Neural crest cell (in vitro differentiated cells): ENCODE measurements around the gene ORC6. TPM values are rescaled to one million over a fixed set of nuclear protein-coding genes. Genes with fewer than 3 reads are reported as not detected.

Experiments used
- DNase-seq: peaks from one replicate; pipeline ENCODE4 v3.0.0; 2021; ENCODE audit warnings: low read depth, mixed read lengths, low spot score
- H3K27ac Mint-ChIP-seq: one replicate; pipeline ENCODE4 v1.8.0; 2021; ENCODE audit warnings: mild to moderate bottlenecking, mixed read lengths; ENCODE audit not compliant: unreplicated experiment
- H3K27me3 Mint-ChIP-seq: 2 replicates; pipeline ENCODE4 v1.8.0; 2021; ENCODE audit warnings: low read depth, mild to moderate bottlenecking, mixed read lengths
- H3K36me3 Mint-ChIP-seq: 2 replicates; pipeline ENCODE4 v1.8.0; 2021; ENCODE audit warnings: low read depth, mild to moderate bottlenecking, mixed read lengths
- H3K4me1 Mint-ChIP-seq: 2 replicates; pipeline ENCODE4 v1.8.0; 2021; ENCODE audit warnings: mixed read lengths
- H3K4me3 Mint-ChIP-seq: one replicate; pipeline ENCODE4 v1.8.0; 2021; ENCODE audit warnings: mild to moderate bottlenecking, mixed read lengths
- H3K9me3 Mint-ChIP-seq: 2 replicates; pipeline ENCODE4 v1.8.0; 2021; ENCODE audit warnings: mixed read lengths
- total RNA-seq: library from RNA; stranded (reverse); gene quantifications from 2 replicates; pipeline ENCODE4 v1.2.1, GENCODE V29; 2021
- TF ChIP-seq, protein P1 (sequence below): fragments of 200-600 bp; sonication (generic); conservative IDR thresholded peaks from 2 replicates; pipeline ENCODE4 v1.5.0; 2021; ENCODE audit warnings: antibody characterized with exemption, mild to moderate bottlenecking

The ORC6 gene
- total RNA-seq, 1 donor from 2014 or later = 96.1 TPM

DNA sequence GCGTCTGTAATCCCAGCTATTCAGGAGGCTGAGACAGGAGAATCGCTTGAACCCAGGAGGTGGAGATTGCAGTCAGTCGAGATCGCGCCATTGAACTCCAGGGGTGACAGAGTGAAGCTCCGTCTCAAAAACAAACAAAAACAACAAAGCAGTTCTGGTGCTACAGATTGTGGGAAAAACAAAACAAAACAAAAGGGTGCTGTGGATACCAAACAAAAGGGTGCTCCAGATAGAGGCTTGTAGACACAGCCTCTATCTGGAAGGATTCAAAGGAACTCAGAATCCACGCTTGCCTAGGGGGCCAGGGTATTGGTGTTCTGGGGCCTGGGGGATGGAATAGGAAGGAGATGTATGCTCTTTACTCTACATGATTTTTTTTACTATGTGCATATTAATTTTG is 56.2 kb downstream of the ORC6 start:
- H3K27ac Mint-ChIP-seq = no peak overlapping the region

DNA sequence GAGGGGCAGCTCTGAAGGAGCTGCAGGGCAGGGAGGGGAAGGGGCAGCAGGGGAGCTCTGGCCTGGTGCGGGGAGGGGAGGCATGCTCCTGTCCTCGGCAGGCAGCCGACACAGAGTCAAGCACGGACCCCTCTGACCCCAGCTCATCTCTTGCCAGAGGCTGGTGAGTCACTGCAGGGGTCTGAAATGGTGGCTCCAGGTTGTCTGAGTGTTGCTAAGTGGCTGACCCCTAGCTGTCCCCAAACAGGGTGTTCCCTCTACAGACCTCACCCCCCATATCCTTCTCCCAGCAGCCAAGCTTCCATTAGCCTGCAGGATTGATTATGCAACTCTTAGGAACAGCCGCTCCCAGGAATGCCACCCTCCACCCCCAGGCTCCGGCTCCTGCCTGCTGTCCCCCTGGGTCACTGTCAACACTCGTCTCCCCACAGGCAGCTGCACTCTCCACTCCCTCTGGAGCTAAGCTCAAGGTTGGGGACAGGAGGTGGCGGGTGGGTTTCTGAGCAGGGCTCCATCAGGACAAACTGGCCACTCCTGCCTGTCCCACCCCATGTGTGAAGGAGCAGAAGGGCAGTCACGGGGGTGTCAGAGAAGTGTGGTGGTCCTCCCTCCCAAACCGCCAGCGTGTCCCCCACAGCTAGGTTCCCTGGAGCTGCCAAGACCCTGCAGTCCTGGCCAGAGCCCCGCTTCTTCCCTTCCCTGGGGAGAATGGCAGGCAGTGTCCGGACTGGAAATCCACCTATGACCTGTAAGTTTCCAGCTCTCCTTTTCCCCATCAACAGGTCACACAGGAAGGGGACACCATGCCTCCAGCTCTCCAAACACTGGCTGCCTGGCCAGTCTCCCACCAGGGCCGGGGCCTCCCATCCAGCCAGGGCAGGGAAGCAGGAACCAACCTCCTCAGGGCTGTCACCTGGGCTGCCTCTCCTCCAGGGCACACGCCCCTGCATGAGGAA is 57.6 kb downstream of the ORC6 start:
- H3K36me3 Mint-ChIP-seq = no peaks in the 10 kb centered on the region
- DNase-seq = no peak
- H3K27ac Mint-ChIP-seq = no peak overlapping the region

More for the DNA sequence above, 56.2 kb downstream of the ORC6 start:
- peaks cover 36% of the 10 kb centered on the region for H3K4me1 Mint-ChIP-seq
- H3K9me3 Mint-ChIP-seq = no peaks in the 10 kb centered on the region
- TF ChIP-seq, protein P1, sequence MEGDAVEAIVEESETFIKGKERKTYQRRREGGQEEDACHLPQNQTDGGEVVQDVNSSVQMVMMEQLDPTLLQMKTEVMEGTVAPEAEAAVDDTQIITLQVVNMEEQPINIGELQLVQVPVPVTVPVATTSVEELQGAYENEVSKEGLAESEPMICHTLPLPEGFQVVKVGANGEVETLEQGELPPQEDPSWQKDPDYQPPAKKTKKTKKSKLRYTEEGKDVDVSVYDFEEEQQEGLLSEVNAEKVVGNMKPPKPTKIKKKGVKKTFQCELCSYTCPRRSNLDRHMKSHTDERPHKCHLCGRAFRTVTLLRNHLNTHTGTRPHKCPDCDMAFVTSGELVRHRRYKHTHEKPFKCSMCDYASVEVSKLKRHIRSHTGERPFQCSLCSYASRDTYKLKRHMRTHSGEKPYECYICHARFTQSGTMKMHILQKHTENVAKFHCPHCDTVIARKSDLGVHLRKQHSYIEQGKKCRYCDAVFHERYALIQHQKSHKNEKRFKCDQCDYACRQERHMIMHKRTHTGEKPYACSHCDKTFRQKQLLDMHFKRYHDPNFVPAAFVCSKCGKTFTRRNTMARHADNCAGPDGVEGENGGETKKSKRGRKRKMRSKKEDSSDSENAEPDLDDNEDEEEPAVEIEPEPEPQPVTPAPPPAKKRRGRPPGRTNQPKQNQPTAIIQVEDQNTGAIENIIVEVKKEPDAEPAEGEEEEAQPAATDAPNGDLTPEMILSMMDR = no peak
- H3K27me3 Mint-ChIP-seq = no peaks in the 10 kb centered on the region
- H3K36me3 Mint-ChIP-seq = no peaks in the 10 kb centered on the region
- DNase-seq = no peak
- no peak overlapping the region for H3K4me3 Mint-ChIP-seq

More for the DNA sequence above, 57.6 kb downstream of the ORC6 start:
- TF ChIP-seq, protein P1 = no peak
- no peaks in the 10 kb centered on the region for H3K27me3 Mint-ChIP-seq
- H3K4me1 Mint-ChIP-seq = peaks cover 43% of the 10 kb centered on the region
- no peak overlapping the region for H3K4me3 Mint-ChIP-seq
- no peaks in the 10 kb centered on the region for H3K9me3 Mint-ChIP-seq

Other genes starting within 250 kb of the ORC6 start
- 18.7 and 19.2 TPM in 2 replicates for gene SHCBP1, start 68.3 kb upstream of the ORC6 start, total RNA-seq
- 102 and 108 TPM in 2 replicates for gene VPS35, start 481 bp upstream of the ORC6 start, total RNA-seq
- gene MYLK3, start 58.7 kb downstream of the ORC6 start, total RNA-seq = 0.33 and 1.0 TPM in 2 replicates
- 19.2 and 19.6 TPM in 2 replicates for gene C16orf87, start 141.5 kb downstream of the ORC6 start, total RNA-seq
- gene GPT2, start 194.7 kb downstream of the ORC6 start, total RNA-seq = 46.0 and 46.1 TPM in 2 replicates